ENCODE measurements around the gene PWWP2B. TPM values are rescaled to one million over a fixed set of nuclear protein-coding genes. Genes with fewer than 3 reads are reported as not detected.

The PWWP2B gene
- total and polyA plus RNA-seq, 2 of the 13 experiments (the other 11 are each of a cell fraction or from before 2014, with no cell fraction given) = 2.3 to 4.7 TPM

DNA sequence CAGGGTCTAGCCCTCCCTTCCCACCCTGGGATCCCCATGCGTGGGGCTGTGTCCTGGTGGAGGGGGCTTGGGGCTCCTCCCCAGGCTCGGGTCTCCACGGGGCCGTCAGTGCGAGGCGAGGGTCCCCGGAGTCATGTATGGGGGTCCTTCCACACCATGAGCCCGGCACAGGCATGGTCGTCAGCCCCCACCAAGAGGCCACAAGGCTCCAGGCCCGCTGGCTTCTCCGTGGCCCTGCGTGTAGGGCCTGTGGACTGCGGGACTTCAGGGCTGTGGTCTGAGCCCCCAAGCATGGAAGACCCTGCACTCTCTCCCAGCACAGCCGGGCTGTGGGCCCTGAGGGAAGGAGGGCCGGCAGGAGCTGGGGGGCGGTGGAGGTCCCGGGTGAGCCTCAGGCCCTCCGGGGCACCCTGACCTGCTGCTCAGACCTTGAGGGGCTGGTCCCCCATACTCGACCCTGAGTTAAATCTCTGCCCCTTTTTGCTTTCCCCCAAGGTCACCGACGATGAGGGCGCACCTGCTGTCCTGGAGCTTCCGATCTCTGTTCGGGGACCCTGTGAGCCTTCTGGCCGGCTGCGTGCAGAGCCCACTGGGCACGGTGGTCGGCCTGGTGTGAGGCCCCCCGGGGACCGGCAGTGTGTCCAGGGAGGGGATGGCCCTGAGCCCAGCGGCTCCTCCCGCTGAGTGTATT is 19.7 kb downstream of the PWWP2B start (continued):
- TF ChIP-seq E2F5 (CRISPR knock-in tag; conservative IDR thresholded peaks at IDR 0.05) = no peak
- TF ChIP-seq KLF6 (CRISPR knock-in tag; IDR thresholded peaks at IDR 0.05) = no peak
- TF ChIP-seq KLF9 (CRISPR knock-in tag; IDR thresholded peaks at IDR 0.05; ENCODE audit: low read depth) = no peak
- TF ChIP-seq MXD4 (CRISPR knock-in tag; IDR thresholded peaks at IDR 0.05) = no peak
- no peak for TF ChIP-seq PAWR (CRISPR knock-in tag; IDR thresholded peaks at IDR 0.05; ENCODE audit: borderline replicate concordance)
- no peak for TF ChIP-seq KDM6A (CRISPR knock-in tag; IDR thresholded peaks at IDR 0.05; ENCODE audit: low read depth)
- no peak for TF ChIP-seq ETV6 (CRISPR knock-in tag; conservative IDR thresholded peaks at IDR 0.05)
- no peak for TF ChIP-seq FLYWCH1 (CRISPR knock-in tag; IDR thresholded peaks at IDR 0.05)

DNA sequence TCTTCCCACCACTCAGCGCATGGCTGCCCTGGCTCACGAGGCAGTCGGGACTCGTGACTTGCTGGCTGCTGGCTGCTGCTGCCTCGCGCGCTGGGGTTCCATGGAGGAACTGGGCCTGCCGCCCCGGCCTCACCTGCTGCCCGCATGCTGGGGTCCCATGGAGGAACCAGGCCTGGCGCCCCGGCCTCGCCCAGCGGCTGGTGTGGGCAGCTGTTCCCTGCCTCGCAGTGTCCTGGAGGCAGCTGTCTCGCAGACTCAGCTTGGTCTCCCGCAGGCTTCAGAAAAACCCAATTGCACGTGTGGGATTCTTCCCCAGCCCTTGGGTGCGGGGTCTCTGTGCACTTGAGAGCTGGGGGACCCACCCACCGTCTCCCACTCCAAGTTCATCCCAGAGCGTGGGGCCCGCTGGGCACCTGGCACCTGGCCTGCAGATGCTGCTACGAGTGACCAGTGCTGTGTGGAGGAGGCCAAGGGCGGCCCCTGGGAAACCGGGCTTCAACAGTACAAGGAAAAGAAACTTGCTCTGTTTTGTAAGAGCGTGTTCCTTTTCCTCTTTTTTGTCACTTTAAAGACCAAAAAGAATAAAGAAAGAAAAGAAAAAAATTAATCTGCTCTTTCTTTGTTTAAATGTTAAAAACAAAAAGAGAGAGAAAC is 20.4 kb downstream of the PWWP2B start:
- 86% methylated on average over 13 of the region's 26 CpGs for WGBS (ENCODE audit: low lambda C conversion rate)
- Histone ChIP-seq H3K9ac (ENCODE audit: insufficient read depth, low read depth, low read length) (no peak overlapping the region), H2AFZ (ENCODE audit: low read length) (no peak overlapping the region), H3K79me2 (ENCODE audit: insufficient read depth, low read length) (no peaks in the 10 kb centered on the region), H3K27me3 (ENCODE audit: control insufficient read depth in 1 of 2, insufficient read depth in 2 of 2, low read length in 2 of 2) (peaks cover 0 to 2% of the 10 kb centered on the region in 2 experiments; a peak in 1 of 5 replicates), H3K4me1 (ENCODE audit: insufficient read depth, low read length) (peaks cover 46% of the 10 kb centered on the region), H3K4me3 (replicated peaks in 1 of 3; ENCODE audit: insufficient read depth in 1 of 3, low read depth in 2 of 3, low read length in 3 of 3) (no peak overlapping the region), H3K9me3 (ENCODE audit: low read length) (no peaks in the 10 kb centered on the region), H4K20me1 (ENCODE audit: insufficient read depth, low read length) (no peaks in the 10 kb centered on the region), H3K4me2 (ENCODE audit: low read depth, low read length) (no peak overlapping the region), H3K27ac (ENCODE audit: extremely low read length, insufficient read depth, low read length) (no peak overlapping the region), H3K36me3 (replicated peaks in 1 of 2; ENCODE audit: control insufficient read depth in 1 of 2, insufficient read depth in 2 of 2, low read length in 2 of 2) (no peaks in the 10 kb centered on the region)
- no peak for DNase-seq (ENCODE audit: low spot score)
- no peak for ATAC-seq
- no TSS peak for BruUV-seq (replicated peaks)
- intact Hi-C loops (cut with micrococcal nuclease; ENCODE audit: unreplicated experiment) (no loop called here), in situ Hi-C loops (cut with HindIII; ENCODE audit: extremely low pct_ligation_motif_present, low pct_unique_long_range_greater_than_20kb) (no loop called here)
- ChIA-PET POLR2A (no interaction called here), CTCF (ENCODE audit: low intra/inter-chr PET ratio, low total read pairs) (no interaction called here)
- TF ChIP-seq HMGA1 (CRISPR knock-in tag; conservative IDR thresholded peaks at IDR 0.05) (no peak), ZNF570 (CRISPR knock-in tag; IDR thresholded peaks at IDR 0.05; ENCODE audit: borderline replicate concordance) (no peak), TCF7L2 (IDR thresholded peaks at IDR 0.05; ENCODE audit: low read depth, low read length) (no peak), ZMYM2 (CRISPR knock-in tag; IDR thresholded peaks at IDR 0.05) (no peak), CEBPB (IDR thresholded peaks at IDR 0.05; ENCODE audit: borderline replicate concordance, low read depth, low read length) (no peak)
- FAIRE-seq = no peak
